ENCODE data around the gene SEMA5B.

The SEMA5B gene, protein sequence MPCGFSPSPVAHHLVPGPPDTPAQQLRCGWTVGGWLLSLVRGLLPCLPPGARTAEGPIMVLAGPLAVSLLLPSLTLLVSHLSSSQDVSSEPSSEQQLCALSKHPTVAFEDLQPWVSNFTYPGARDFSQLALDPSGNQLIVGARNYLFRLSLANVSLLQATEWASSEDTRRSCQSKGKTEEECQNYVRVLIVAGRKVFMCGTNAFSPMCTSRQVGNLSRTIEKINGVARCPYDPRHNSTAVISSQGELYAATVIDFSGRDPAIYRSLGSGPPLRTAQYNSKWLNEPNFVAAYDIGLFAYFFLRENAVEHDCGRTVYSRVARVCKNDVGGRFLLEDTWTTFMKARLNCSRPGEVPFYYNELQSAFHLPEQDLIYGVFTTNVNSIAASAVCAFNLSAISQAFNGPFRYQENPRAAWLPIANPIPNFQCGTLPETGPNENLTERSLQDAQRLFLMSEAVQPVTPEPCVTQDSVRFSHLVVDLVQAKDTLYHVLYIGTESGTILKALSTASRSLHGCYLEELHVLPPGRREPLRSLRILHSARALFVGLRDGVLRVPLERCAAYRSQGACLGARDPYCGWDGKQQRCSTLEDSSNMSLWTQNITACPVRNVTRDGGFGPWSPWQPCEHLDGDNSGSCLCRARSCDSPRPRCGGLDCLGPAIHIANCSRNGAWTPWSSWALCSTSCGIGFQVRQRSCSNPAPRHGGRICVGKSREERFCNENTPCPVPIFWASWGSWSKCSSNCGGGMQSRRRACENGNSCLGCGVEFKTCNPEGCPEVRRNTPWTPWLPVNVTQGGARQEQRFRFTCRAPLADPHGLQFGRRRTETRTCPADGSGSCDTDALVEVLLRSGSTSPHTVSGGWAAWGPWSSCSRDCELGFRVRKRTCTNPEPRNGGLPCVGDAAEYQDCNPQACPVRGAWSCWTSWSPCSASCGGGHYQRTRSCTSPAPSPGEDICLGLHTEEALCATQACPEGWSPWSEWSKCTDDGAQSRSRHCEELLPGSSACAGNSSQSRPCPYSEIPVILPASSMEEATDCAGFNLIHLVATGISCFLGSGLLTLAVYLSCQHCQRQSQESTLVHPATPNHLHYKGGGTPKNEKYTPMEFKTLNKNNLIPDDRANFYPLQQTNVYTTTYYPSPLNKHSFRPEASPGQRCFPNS

DNA sequence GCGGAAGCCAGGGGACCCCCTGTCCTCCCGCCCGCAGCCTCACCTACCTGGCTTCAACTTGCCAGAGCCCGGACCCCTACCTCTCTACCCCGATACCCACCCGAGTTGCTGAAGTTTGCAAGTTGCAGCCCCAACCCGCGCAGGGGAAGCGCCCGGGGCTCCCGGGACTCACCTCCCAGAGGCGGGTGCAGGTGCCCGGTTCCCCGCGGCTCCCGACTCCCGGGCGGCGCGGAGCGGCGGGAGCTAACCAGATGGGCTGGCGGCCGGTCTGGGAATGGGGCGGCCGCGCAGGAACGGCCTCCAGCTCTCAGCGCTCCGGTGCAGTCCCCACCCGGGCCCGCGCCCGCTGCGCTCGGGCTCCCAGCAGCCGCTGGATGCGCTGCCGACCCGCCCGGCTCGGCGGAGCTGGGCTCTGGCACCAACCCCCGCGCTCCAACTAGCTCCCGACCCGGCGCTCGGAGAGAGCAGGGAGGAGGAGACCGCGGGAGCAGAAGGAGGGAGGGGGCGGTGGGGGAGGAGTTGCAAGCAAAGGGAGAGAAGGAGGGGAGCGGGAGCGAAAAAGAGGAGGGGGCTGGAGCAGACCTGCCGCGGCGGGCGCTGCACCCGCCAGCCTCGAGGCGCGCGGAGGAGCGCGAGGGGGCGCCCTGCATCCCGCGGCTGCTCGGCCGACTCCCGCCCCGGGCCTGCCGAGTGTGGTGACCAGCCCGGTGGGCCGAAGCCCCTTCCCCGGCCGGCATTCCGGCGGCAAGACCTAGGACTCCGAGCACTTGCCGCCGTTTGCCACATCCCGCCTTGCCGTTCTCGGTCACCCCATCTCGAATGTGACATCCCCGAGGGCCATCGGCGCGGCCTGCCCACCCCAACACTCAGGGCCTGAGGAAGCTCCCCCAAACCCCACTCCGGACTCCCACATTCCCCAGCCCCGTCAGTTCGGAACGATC lies at the start of gene SEMA5B:
TSS of gene SEMA5B (minus strand) at position 472 of the 941 bp plus-strand sequence. CDS start 66,500 bp downstream, outside the sequence.
- peak; percentile 28 for DNase-seq

DNA sequence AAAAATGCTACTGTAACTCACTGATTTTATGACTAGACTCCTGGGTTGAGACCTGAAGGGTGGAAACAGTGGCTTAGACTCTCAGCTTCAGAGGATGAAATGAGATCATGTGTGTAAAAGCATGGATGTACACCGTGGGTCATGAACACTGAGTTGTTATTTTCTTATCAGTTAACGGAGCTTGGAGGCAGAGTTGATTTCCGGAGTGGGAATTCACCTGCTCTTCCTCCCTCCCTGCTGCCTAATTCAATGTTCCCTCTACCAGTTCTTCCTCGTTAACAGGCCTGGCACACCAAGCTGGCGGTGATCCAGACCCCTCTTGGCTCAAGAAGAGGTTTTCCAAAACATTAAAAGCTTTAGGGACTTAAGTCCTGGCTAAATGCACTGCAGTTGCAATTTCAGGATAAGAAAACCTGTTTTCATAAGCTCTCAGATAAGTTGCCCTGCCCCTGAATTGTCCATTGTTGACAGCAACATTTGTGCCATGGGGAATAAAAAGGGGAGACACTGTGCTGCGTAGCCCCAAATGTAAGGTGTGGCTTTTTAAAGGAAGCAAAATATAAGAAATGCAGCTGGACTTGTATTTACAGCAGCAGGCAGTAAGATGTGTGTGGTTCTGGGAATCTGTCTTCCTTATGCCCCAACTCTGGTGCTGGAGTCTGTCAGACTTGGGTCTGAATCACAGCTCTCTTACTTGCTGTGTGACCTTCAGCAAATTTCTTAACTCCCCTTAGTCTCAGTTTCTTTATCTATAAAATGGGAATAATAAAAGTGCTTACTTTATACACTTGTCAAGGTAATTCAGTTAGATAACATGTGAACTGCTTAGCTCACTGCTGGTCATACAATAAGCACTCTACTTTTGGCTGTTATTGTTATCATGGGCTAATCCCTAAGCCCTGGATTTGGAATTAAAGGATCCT lies 49.2 kb upstream of the SEMA5B start:
- no peak for DNase-seq

DNA sequence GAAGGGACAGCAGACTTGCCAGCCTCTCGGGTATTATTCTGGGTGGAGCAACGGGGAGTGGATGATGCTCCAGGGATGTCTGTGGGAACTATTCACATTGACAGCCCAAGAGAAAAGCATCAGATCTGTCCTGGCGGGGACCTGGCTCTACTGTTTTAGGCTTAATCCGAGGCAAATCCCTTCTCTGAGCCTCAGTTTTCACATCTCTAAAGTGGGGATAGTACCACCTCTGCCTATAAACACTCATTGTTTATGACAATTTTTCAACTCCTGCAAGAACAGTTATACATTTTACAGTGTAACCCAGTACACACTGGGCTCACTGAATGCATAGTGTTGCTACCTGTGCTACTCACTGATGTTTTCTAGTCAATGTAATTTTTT lies 48.5 kb upstream of the SEMA5B start:
- DNase-seq = no peak

DNA sequence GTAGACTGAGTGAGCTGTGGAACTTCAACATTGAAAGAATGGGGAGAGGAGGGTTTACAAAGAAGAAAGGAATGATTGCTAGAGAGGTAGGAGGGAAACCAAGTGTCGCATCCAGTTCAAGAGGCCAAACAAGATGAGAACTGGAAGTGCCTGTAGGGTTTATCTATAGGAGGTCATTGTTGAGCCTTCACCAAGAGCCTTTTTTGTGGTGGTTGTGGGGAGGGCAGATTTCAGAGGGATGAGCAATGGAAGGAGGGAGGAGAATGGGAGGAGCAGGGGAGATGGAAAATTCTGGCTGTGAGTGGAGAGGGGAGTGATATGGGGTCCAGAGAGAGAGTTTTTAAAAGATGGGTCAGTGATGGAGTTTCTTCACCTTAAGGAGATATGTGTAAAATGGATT lies 47.8 kb upstream of the SEMA5B start:
- no peak for DNase-seq

DNA sequence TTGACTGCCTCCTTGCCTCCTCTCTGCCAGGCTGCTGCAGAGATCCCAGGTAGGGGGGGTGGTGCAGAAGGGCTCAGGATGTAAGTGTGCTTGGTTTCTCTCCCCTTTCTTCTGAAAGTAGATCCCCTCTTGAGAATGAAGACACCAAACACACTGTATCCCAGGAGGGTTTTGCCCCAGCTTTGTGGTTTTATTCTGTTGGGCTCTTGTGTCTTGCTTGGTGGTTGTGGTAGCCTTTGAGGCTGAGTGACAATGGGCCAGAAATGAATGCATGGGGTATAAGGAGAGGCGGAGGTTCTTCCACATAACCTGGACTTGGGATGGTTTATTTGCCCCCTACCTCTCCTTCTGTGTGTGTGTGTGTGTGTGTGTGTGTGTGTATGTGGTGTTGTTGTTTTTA lies 45.0 kb upstream of the SEMA5B start:
- no peak for DNase-seq

DNA sequence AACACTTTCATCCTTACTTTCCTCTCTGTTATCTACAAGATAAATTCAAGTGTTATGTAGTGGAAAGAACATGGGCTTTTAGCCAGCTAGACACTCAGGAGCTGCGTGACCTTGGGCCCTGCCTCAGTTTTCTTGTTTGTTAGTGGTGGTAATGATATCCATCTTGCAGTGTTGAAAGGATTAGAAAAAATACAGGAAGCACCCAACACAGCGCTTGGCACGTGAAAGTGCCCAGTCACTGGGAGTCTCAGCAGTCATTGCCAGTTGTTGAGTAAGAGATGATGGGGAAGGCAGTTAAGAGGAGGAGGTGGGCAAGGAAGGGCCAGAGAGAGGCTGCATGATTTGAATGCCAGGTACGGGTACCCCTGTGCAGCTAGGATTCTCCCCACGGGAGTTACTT lies 44.6 kb upstream of the SEMA5B start:
- DNase-seq = no peak

DNA sequence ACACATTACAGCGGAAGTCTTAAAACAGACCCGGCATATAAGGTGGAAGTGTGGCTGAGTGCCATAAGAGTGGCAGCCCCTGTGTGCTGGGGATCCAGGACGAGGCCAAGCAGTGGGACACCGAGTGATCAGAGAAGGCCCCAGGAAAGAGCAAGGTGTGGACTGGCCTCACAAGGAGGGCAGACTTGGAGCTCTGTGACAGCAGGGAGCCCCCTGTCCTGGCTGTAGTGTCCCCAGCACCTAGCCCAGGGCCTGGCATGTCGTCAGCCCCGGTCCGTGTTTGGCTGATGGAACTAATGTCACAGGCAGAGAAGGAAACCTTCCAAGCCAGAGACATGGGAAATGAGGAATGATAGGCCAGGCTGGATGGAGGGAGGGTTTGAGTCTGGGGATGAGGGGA lies 44.0 kb upstream of the SEMA5B start:
- no peak for DNase-seq

DNA sequence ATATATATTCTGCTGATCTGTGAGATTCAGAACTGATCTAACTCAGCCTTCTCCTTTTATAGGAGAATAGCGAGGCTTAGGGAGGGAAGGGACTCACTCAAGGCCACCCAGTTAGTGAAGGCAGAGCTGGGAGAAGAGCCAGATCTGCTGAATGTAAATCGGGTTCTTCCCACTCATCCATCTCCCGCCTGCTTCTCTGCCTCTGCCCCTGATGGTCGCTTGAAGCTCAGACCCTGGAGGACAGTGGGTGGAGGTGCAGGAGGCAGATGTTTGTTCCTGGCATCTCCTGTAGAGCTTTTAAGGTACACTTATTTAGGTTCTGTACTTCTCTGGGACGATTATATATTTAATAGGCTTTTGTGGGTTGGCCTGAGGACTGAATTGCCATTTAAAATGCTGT lies 43.6 kb upstream of the SEMA5B start:
- DNase-seq = no peak

DNA sequence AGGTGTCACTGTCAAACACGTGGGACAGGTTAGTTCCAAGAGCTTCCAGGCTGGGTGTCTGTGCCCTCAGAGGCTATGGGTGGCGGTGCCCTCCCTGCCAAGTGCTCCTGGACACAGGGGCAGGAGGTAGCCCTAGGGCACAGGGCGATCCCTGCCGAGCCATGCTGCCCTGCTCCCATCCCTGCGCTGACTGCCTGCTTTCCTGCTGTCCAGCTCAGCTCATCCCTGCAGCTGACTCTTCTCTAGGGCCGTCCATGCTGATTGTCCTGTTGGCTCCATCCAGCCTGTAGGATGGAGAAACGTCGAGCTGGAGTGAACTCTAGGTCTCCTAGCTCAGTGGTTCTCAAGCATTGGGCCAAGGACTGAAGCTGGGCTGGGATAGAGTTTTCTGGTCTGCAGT lies 42.9 kb upstream of the SEMA5B start:
- no peak for DNase-seq

DNA sequence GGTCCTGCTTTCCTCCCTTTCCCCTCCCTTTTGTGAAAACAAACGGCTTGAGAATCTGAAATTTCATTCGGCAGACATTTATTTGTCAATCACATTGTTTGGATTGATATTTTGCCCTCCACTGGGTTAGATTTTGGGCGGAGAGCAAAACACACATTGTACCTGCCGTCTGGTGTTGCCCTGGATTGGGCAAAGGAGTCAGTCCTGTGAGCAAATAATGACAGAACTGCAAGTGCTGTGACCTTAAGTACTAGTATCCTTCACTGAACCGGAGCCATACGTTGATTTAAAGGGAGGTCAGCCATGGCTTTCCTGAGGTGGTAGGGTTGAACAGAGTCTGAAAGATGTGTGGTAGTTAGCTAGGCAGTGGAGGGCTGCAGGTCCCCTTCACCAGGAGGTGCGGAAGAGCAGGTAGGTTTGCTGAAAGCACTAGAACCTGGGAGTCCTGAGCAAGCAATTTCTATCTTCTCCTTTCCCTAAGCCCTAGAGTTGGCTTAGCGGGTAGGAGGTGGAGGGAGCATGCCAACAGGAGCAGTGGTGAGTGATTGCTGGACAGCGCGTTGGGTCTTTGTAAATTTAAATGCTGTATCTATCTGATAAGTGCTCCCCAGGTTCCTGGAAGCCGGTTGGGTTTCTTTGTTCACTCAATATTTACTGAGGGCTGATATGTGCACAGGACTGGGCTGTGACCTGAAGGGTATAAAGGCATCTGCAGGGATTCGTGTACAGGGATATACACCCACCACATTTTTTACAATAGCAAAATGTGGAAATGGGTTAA lies 41.2 kb upstream of the SEMA5B start:
- no peak for DNase-seq

DNA sequence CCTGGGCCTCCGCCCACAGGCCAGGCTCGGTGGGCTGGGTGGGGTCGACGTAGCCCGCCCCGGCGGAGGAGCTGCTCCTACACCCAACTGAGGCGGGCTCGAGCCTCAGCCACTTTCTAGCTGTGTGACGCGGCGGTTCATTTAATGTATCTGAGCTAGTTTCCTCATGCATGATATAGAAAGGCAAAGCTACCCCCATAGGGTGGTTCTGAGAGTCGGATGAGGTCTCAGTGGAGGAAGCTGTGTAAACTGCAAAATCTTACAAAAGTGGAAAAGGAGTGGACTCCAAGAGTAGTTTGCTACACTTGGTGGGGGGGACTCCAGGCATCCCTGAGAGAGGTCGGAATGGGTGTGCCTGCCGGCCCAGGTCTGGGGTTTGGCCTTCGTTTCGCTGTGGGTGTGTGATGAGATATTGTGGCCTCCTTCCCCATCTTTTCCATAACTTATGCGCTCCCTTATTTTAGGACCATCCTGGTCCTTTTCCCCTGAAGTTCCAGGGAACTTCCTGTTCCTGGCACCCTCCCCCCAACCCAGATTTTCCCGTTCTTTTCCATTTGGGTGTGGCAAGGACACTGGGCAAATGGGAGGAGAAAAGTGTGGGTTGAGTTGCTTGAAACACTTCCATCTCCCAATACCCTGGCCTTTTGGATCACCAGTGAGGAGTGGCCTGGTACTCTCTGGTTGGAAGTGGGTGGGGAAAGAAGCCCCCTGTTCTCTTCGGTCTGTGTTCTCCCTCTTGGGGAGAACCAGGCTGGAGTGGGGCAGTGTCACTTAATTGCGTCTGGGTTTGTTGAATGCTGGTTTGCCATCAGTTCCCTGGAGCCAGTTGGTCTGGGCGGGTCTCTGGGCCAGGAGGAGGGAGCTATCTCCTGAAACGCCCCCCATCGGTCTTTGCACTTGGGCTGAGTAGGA lies 40.4 kb upstream of the SEMA5B start:
- no peak for DNase-seq

DNA sequence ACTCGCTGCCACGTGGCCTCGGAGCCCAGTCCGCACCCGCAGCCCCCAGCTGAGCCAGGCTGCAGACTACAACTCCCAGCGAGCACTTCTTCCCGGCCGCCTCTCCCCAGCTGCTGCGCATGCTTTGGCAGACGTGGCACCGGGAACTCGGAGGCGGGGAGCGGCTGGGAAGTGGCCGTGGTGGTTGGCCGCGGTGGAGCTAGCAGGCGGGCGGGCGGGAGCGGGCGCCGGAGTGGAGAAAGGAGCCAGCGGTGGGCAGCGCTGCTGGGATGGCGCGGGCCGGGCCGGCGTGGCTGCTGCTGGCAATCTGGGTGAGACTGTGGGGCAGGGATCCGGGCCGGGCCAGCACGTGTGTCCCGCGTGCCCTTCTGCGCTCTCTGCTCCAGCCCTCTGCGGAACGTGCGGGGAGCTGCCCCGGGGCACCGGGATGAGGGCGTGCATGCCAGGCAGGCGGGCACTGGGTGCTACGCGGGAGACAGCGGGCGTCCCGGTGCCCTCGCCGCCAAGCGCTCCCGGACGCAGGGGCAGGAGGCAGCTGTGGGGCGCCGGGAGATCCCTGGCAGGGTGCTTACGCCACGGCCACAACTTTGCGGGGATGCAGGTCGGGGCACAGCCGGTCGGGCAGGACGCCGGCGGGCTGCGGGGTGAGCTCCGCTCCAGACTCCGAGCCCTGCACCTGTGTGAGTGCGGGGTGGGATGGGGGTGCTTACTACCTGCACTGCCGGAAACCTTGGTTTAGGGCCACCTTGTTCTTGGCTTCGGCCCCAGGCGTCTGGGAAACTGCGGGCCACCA lies 39.5 kb upstream of the SEMA5B start, which contains the start of gene PDIA5:
TSS of gene PDIA5 (plus strand) at position 130 of the 793 bp plus-strand sequence. CDS start at position 270, 140 bp downstream.
- peak; percentile 91 for DNase-seq

DNA sequence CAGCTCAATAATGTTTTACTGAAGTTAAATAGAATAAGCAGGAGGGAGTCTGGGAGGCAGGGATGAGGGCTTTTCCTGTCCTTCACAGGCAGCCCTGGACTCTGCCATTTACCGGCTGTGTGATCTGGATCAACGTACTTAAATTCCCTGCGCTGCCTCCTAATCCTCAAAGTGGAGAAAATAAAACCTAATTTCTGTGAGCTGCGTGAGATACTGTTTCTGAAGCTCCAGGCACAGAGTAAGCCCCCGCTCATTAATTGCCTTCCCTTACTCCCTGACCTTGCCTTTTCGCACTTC lies 39.0 kb upstream of the SEMA5B start:
- no peak for DNase-seq

DNA sequence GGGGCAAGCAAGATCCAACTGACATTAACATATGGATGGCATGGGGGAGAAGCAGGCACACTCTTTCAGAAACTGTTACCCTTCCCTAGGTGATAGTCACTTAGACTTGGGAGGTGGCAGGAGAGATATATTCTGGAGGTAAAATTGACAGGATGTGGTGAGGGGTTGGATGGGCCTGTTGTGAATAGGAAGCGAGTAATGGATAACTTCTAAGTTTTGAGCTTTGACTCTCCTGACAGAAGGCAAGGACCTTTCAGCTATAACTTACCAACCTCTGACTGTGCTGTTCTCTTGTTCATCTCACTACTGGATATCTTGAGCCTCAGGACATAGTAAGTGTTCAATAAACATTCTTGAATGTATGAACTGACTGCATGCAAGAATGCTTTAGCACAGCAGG lies 37.4 kb upstream of the SEMA5B start:
- DNase-seq = no peak

DNA sequence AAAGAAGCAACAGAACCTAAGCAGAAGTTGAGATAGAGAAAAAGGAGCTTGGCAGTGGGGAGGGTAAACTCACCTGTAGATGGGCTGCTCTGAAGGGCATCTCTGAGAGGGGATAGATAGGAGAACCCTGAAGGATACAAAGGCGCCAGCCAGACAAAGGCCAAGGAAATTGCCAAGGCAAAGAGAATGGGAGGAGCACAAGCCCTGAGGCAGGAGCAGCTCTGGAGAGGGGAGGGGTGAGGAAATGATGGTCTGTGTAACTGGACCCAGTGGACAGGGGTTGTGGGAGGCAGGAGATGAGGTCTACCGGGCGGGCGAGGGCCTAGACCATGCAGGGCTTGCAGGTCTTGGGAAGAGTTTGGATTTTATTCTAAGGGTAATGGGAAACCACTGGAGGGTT lies 36.9 kb upstream of the SEMA5B start:
- no peak for DNase-seq

DNA sequence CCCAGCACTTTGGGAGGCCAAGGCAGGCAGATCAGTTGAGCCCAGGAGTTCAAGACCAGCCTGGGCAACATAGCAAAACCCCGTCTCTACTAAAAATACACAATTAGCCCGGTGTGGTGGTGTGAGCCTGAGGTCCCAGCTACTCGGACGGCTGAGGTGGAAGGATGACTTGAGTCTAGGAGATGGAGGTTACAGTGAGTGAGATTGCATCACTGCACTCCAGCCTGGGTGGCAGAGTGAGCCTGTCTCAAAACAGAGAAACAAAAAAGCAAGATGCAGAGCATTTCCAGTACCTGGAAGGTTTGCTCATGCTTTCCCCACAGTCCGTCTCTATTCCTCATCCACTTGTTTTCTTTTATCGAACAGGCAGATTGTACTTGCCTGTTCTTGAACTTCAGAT lies 35.5 kb upstream of the SEMA5B start:
- DNase-seq = no peak

DNA sequence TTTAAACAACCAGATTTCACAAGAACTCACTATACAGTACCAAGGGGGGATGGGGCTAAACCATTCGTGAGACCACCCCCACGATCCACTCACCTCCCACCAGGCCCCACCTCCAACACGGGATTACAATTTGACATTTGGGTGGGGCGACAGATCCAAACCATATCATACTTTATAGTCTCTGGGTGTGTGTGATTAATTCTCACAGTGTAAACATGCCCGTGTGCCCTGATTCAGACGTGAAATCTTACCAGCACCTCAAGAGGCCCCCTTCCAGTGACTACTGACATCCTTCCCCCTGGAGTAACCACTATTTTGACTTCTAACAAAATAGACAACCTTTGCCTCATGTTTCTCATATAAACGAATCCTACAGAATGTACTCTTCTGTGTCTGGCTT lies 34.3 kb upstream of the SEMA5B start:
- DNase-seq = no peak

DNA sequence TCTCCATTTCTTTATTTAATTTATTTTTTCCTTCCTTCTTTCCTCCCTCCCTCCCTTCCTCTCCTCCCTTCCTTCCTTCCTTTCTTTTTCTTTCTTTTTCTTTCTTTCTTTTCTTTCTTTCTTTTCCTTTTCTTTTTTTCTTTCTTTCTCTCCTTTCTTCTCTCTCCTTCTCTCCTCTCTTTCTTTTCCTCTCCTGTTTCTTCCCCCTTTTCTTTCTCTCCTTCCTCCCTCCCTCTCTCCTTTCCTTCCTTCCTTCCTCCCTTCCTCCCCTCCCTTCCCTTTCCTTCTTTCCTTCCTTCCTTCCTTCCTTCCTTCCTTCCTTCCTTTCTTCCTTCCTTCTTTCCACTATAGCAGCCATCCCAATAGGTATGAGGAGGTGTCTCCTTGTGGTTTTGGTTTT lies 32.5 kb upstream of the SEMA5B start:
- no peak for DNase-seq

DNA sequence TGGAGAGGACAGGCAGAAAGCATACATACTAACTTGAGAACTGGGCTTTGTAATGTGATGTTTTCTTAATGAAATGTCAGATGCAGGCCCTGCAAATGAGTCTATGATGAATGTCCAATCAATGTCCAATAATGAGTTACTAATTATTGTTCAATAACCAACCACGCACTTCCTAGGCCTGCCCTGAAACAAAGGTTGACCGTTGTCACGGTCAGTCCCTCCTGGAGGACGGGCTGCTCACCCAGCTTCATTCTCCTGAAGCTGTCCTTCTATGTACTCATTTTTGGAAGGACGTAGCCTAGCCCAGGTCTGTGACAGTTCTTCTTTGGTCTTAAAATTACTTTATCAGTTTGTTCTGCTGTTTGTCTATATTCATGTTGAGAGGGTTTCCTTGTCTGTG lies 30.9 kb upstream of the SEMA5B start:
- DNase-seq = no peak

All from RPMI8226 (cell line).